MCF 10A (cell line): ENCODE measurements around the gene CRACDL. TPM values are rescaled to one million over a fixed set of nuclear protein-coding genes. Genes with fewer than 3 reads are reported as not detected.

ENCODE experiments used
- BruUV-seq: library from RNA; stranded (reverse); fragments of 400-500 nt; replicated peaks from 2 replicates; lab custom pipeline; 2021; lab: Mats Ljungman, UMichigan
- CTCF ChIA-PET: fragments of 300-600 bp; sonication (Branson Sonifier 250); formaldehyde crosslinking; extraction: SDS; loops from one replicate; lab custom pipeline; 2021; ENCODE audit warnings: antibody characterized with exemption, inconsistent platforms; lab: Yijun Ruan, JAX
- POLR2A ChIA-PET: fragments of 300-600, 350-650 bp; sonication (Branson Sonifier 250); formaldehyde crosslinking; extraction: SDS; loops from one replicate; lab custom pipeline; 2020; ENCODE audit warnings: antibody characterized with exemption, inconsistent platforms; lab: Yijun Ruan, JAX
- DNase-seq: peaks from one replicate; pipeline ENCODE4 v3.0.0-alpha.2; 2018; ENCODE audit not compliant: unreplicated experiment
- H3K27ac Mint-ChIP-seq: one replicate; pipeline ENCODE4 v1.8.0; 2022; ENCODE audit warnings: mild to moderate bottlenecking, low read depth, mixed read lengths; ENCODE audit not compliant: unreplicated experiment
- H3K27me3 Mint-ChIP-seq: one replicate; pipeline ENCODE4 v1.8.0; 2022; ENCODE audit warnings: mixed read lengths; ENCODE audit not compliant: insufficient read depth, unreplicated experiment
- H3K36me3 Mint-ChIP-seq: one replicate; pipeline ENCODE4 v1.8.0; 2022; ENCODE audit warnings: mild to moderate bottlenecking, moderate library complexity, mixed read lengths; ENCODE audit not compliant: insufficient read depth, unreplicated experiment
- H3K4me1 Mint-ChIP-seq: one replicate; pipeline ENCODE4 v1.8.0; 2022; ENCODE audit warnings: mixed read lengths; ENCODE audit not compliant: insufficient read depth, unreplicated experiment
- H3K4me3 Mint-ChIP-seq: one replicate; pipeline ENCODE4 v1.8.0; 2022; ENCODE audit warnings: mild to moderate bottlenecking, moderate library complexity, mixed read lengths; ENCODE audit not compliant: unreplicated experiment
- H3K9me3 Mint-ChIP-seq: one replicate; pipeline ENCODE4 v1.8.0; 2022; ENCODE audit warnings: mixed read lengths; ENCODE audit not compliant: unreplicated experiment
- CTCF ChIP-seq: fragments of 200-600 bp; IDR thresholded peaks from one replicate; pipeline ENCODE4 v1.8.0; 2022; ENCODE audit warnings: antibody characterized with exemption, mild to moderate bottlenecking; ENCODE audit not compliant: unreplicated experiment
- intact Hi-C: fragments of 100-400 bp; cut with micrococcal nuclease; formaldehyde crosslinking; loops from 2 replicates; pipeline ENCODE4 v1.14.1; 2022
- total RNA-seq: library from RNA; stranded (reverse); gene quantifications from 2 replicates; pipeline ENCODE4 v1.2.3, GENCODE V29; 2022

CRACDL gene
- total RNA-seq, 1 experiment from 2014 or later: 12.9 TPM

GRCh38 chr2:98912221-98912851 lies 23.7 kb downstream of the CRACDL start:
- no peaks in the 10 kb centered on the region for H3K27me3 Mint-ChIP-seq
- no peak for TF ChIP-seq CTCF
- peaks cover 22% of the 10 kb centered on the region for H3K36me3 Mint-ChIP-seq
- no peaks in the 10 kb centered on the region for H3K9me3 Mint-ChIP-seq
- intact Hi-C loops: loop anchor here (1.0 to 10.0 kb wide), 3 partner anchors 23 to 268 kb away; no protein-coding TSS in a partner anchor
- ChIA-PET CTCF (interaction anchor here (0.5 to 1.4 kb wide), 5 partner anchors 24 to 76 kb away, joined by 3 to 4 read pairs (median 3); partner anchors contain the start of gene CRACDL), POLR2A (interaction anchor here (0.6 to 3.7 kb wide), 13 partner anchors 10 to 263 kb away, joined by 3 to 68 read pairs (median 4); partner anchors contain the start of genes C2orf15, CRACDL, LIPT1 and TSGA10)
- H3K27ac Mint-ChIP-seq: peak overlapping the region; percentile 94
- peaks cover 85% of the 10 kb centered on the region for H3K4me1 Mint-ChIP-seq
- H3K4me3 Mint-ChIP-seq: peak overlapping the region; percentile 69
- peak; percentile 94 for DNase-seq
- BruUV-seq: no TSS peak

GRCh38 chr2:98911376-98912154 lies 24.5 kb downstream of the CRACDL start:
- H3K4me1 Mint-ChIP-seq: peaks cover 80% of the 10 kb centered on the region
- H3K4me3 Mint-ChIP-seq: peak overlapping the region; percentile 69

GRCh38 chr2:98911126-98911375 lies 25.0 kb downstream of the CRACDL start:
- ChIA-PET POLR2A (interaction anchor here (4.2 kb wide), 1 partner anchor 43 kb away, joined by 49 read pairs; no protein-coding TSS in a partner anchor), CTCF (interaction anchor here (0.6 to 3.0 kb wide), 4 partner anchors 24 to 156 kb away, joined by 3 to 10 read pairs (median 4); no protein-coding TSS in a partner anchor)
- peak overlapping the region; percentile 94 for H3K27ac Mint-ChIP-seq
- BruUV-seq: no TSS peak
- DNase-seq: no peak
- peaks cover 26% of the 10 kb centered on the region for H3K36me3 Mint-ChIP-seq
- intact Hi-C loops: loop anchor here (10.0 kb wide), 1 partner anchor 266 kb away; no protein-coding TSS in a partner anchor
- H3K9me3 Mint-ChIP-seq: no peaks in the 10 kb centered on the region
- peaks cover 78% of the 10 kb centered on the region for H3K4me1 Mint-ChIP-seq
- no peak for TF ChIP-seq CTCF
- H3K4me3 Mint-ChIP-seq: peak overlapping the region; percentile 69
- H3K27me3 Mint-ChIP-seq: no peaks in the 10 kb centered on the region

More at GRCh38 chr2:98911376-98912154, 24.5 kb downstream of the CRACDL start:
- Mint-ChIP-seq H3K27ac (peak overlapping the region; percentile 94), H3K27me3 (no peaks in the 10 kb centered on the region), H3K36me3 (peaks cover 23% of the 10 kb centered on the region), H3K9me3 (no peaks in the 10 kb centered on the region)
- no peak for TF ChIP-seq CTCF
- intact Hi-C loops: loop anchor here (1.0 to 10.0 kb wide), 3 partner anchors 24 to 267 kb away; no protein-coding TSS in a partner anchor
- ChIA-PET CTCF (interaction anchor here (0.5 to 3.0 kb wide), 7 partner anchors 25 to 310 kb away, joined by 3 to 10 read pairs (median 3); partner anchors contain the start of gene CRACDL), POLR2A (interaction anchor here (0.9 to 3.7 kb wide), 7 partner anchors 11 to 262 kb away, joined by 3 to 68 read pairs (median 5); partner anchors contain the start of gene CRACDL)
- DNase-seq: peak; percentile 64
- BruUV-seq: no TSS peak
